ENCODE results near the gene RTKN2.

Gene RTKN2

DNA sequence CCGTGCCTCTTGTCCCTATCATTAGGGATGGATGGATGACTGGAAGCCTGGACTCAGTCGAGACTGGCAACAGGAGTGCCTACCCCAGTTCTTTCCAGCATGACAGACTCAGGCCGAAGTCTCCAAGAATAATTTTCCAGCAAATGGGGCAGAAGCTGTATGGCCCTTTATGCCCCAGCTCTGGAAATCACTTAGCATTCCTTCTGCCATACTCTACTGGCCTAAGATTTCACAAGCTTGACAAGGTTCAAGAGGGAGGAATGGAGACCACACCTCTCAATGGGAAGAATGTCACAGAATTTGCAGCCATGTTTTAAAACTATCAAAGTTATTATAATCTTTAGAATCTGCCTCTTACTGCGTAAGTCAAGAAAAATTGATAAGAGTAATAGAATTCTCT is 39.0 kb upstream of the RTKN2 start:
- no peak overlapping the region for H3K14ac ChIP-seq (ENCODE audit: low read length in 2 of 2)
- H3K9ac ChIP-seq (ENCODE audit: low read length), result no peak overlapping the region
- H4K8ac ChIP-seq (ENCODE audit: low read length), result no peak overlapping the region
- H3K27ac ChIP-seq (ENCODE audit: low read length, poor library complexity, severe bottlenecking), result no peak overlapping the region
- H2BK5ac ChIP-seq (ENCODE audit: low read depth, low read length, poor library complexity, severe bottlenecking), result no peak overlapping the region
- H3K23ac ChIP-seq (ENCODE audit: low read length in 2 of 2), result no peak overlapping the region
- H4K91ac ChIP-seq (ENCODE audit: low read length), result no peak overlapping the region
- no peak overlapping the region for H2BK120ac ChIP-seq (ENCODE audit: low read depth, low read length)
- H3K4me3 ChIP-seq (ENCODE audit: insufficient read depth in 1 of 2, low read depth in 1 of 2, low read length in 2 of 2), result no peak overlapping the region
- H3K18ac ChIP-seq (ENCODE audit: low read depth in 1 of 2, low read length in 2 of 2), result no peak overlapping the region
- 39% methylated on average over 2 of the region's 4 CpGs for WGBS
- H2BK15ac ChIP-seq (ENCODE audit: low read depth, poor library complexity, severe bottlenecking), result no peak overlapping the region
- H3K4me1 ChIP-seq (ENCODE audit: control insufficient read depth, insufficient read depth, low read depth, low read length), result no peaks in the 10 kb centered on the region
- no peak overlapping the region for H3K4me2 ChIP-seq (ENCODE audit: low read length, poor library complexity, severe bottlenecking)
- no peak overlapping the region for H2AFZ ChIP-seq (ENCODE audit: low read depth, low read length)
- no peak overlapping the region for H2AK5ac ChIP-seq (ENCODE audit: low read length, severe bottlenecking)
- no peaks in the 10 kb centered on the region for H3K79me1 ChIP-seq (replicated peaks; ENCODE audit: low read length, poor library complexity, severe bottlenecking)
- H3K36me3 ChIP-seq (ENCODE audit: control insufficient read depth in 1 of 2, insufficient read depth in 2 of 2, low read depth in 1 of 2, low read length in 2 of 2), result no peaks in the 10 kb centered on the region
- peaks cover 0 to 3% of the 10 kb centered on the region in 2 experiments for H3K27me3 ChIP-seq (ENCODE audit: control insufficient read depth in 1 of 2, insufficient read depth in 1 of 2, low read length in 2 of 2)
- H3K4ac ChIP-seq (ENCODE audit: low read depth in 1 of 2, low read length in 2 of 2), result no peak overlapping the region
- no peak for DNase-seq
- H3K9me3 ChIP-seq (ENCODE audit: control insufficient read depth, low read length), result no peaks in the 10 kb centered on the region
- H2BK12ac ChIP-seq (ENCODE audit: low read length in 2 of 2), result no peak overlapping the region

DNA sequence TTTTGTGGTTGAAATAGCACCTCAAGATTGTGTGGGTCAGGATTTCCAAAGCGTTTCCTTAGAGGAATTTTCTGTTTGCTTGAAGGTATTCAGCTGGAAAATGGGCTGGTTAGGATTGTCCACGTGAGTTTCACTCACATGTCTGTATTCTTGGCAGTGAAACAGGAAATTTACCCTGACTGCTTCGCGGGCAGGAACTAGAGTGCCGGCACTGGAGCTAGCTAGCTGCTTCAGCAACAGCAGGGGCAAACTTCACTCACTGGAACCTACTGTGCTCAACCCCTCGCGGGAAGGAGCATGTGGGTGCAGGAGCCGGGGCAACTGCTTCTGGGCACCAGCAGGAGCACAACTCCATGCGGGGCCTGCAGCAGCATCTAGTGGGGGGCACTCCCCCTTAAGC is 38.0 kb upstream of the RTKN2 start:
- Histone ChIP-seq H2AFZ (ENCODE audit: low read depth, low read length) (no peak overlapping the region), H4K91ac (ENCODE audit: low read length) (no peak overlapping the region), H3K23ac (ENCODE audit: low read length in 2 of 2) (peak overlapping the region in 1 of 2 experiments; percentile 59), H2BK15ac (ENCODE audit: low read depth, poor library complexity, severe bottlenecking) (no peak overlapping the region), H3K79me1 (replicated peaks; ENCODE audit: low read length, poor library complexity, severe bottlenecking) (no peaks in the 10 kb centered on the region), H2BK12ac (ENCODE audit: low read length in 2 of 2) (no peak overlapping the region), H3K4me1 (ENCODE audit: control insufficient read depth, insufficient read depth, low read depth, low read length) (no peaks in the 10 kb centered on the region), H2AK5ac (ENCODE audit: low read length, severe bottlenecking) (no peak overlapping the region), H2BK5ac (ENCODE audit: low read depth, low read length, poor library complexity, severe bottlenecking) (no peak overlapping the region), H3K4me2 (ENCODE audit: low read length, poor library complexity, severe bottlenecking) (no peak overlapping the region), H3K27ac (ENCODE audit: low read length, poor library complexity, severe bottlenecking) (no peak overlapping the region), H3K27me3 (ENCODE audit: control insufficient read depth in 1 of 2, insufficient read depth in 1 of 2, low read length in 2 of 2) (peaks cover 0 to 3% of the 10 kb centered on the region in 2 experiments), H3K4ac (ENCODE audit: low read depth in 1 of 2, low read length in 2 of 2) (no peak overlapping the region), H3K18ac (ENCODE audit: low read depth in 1 of 2, low read length in 2 of 2) (no peak overlapping the region), H3K9me3 (ENCODE audit: control insufficient read depth, low read length) (no peaks in the 10 kb centered on the region), H3K9ac (ENCODE audit: low read length) (no peak overlapping the region), H3K36me3 (ENCODE audit: control insufficient read depth in 1 of 2, insufficient read depth in 2 of 2, low read depth in 1 of 2, low read length in 2 of 2) (no peaks in the 10 kb centered on the region), H4K8ac (ENCODE audit: low read length) (no peak overlapping the region), H2BK120ac (ENCODE audit: low read depth, low read length) (no peak overlapping the region), H3K14ac (ENCODE audit: low read length in 2 of 2) (no peak overlapping the region), H3K4me3 (ENCODE audit: insufficient read depth in 1 of 2, low read depth in 1 of 2, low read length in 2 of 2) (no peak overlapping the region)
- DNase-seq, result no peak
- WGBS, result 81% methylated on average over 9 of the region's 9 CpGs

DNA sequence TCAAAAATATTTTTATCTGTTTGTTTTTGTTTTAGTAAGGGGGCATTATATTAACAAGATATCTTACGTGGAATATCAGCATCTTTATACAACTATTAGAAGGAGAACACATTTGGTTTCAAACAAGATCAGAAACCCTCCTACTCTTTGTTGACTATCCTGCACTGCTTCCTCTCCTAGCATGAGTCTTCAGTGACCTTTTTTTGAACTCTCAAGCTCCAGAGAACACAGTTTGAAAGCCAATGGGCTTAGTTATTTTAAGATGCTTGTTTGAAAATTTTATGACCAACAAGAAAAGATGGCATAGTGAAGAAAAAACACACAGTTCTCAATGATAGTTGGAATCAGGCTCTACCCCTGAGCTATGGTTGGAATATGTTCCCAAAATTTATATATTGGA is 37.2 kb upstream of the RTKN2 start:
- H3K23ac ChIP-seq (ENCODE audit: low read length in 2 of 2), result no peak overlapping the region
- WGBS, result 100% methylated on average over 1 of the region's 1 CpG

DNA sequence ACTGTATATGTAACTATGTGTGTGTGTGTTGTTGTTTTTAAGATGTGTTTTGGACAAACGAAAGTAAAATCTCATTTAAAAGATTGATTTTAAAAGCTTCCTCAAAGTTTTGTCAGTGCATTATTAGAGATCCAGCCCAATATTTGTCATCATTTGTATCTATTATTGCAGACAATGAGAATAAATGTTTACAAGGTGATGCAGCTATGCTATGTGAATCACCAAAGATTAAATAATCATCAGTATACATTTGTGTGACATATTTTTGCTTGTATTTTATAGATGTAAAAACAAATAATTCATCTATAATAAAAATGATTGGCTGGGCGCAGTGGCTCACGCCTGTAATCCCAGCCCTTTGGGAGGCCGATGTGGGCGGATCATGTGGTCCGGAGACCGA is 35.3 kb upstream of the RTKN2 start:
- Histone ChIP-seq H2BK120ac (ENCODE audit: low read depth, low read length) (no peak overlapping the region), H3K4ac (ENCODE audit: low read depth in 1 of 2, low read length in 2 of 2) (no peak overlapping the region), H2BK15ac (ENCODE audit: low read depth, poor library complexity, severe bottlenecking) (no peak overlapping the region), H3K79me1 (replicated peaks; ENCODE audit: low read length, poor library complexity, severe bottlenecking) (no peaks in the 10 kb centered on the region), H3K36me3 (ENCODE audit: control insufficient read depth in 1 of 2, insufficient read depth in 2 of 2, low read depth in 1 of 2, low read length in 2 of 2) (no peaks in the 10 kb centered on the region), H3K4me1 (ENCODE audit: control insufficient read depth, insufficient read depth, low read depth, low read length) (no peaks in the 10 kb centered on the region), H3K23ac (ENCODE audit: low read length in 2 of 2) (no peak overlapping the region), H3K14ac (ENCODE audit: low read length in 2 of 2) (no peak overlapping the region), H3K18ac (ENCODE audit: low read depth in 1 of 2, low read length in 2 of 2) (no peak overlapping the region), H3K4me3 (ENCODE audit: insufficient read depth in 1 of 2, low read depth in 1 of 2, low read length in 2 of 2) (no peak overlapping the region), H3K27ac (ENCODE audit: low read length, poor library complexity, severe bottlenecking) (no peak overlapping the region), H4K91ac (ENCODE audit: low read length) (no peak overlapping the region), H2AFZ (ENCODE audit: low read depth, low read length) (no peak overlapping the region), H3K27me3 (ENCODE audit: control insufficient read depth in 1 of 2, insufficient read depth in 1 of 2, low read length in 2 of 2) (no peaks in the 10 kb centered on the region), H2BK5ac (ENCODE audit: low read depth, low read length, poor library complexity, severe bottlenecking) (no peak overlapping the region), H4K8ac (ENCODE audit: low read length) (no peak overlapping the region), H3K9ac (ENCODE audit: low read length) (no peak overlapping the region), H3K4me2 (ENCODE audit: low read length, poor library complexity, severe bottlenecking) (no peak overlapping the region), H2AK5ac (ENCODE audit: low read length, severe bottlenecking) (no peak overlapping the region), H2BK12ac (ENCODE audit: low read length in 2 of 2) (no peak overlapping the region), H3K9me3 (ENCODE audit: control insufficient read depth, low read length) (no peaks in the 10 kb centered on the region)
- over 99% methylated on average over 7 of the region's 7 CpGs for WGBS
- no peak for DNase-seq

More for the DNA sequence above, 37.2 kb upstream of the RTKN2 start:
- no peaks in the 10 kb centered on the region for H3K4me1 ChIP-seq (ENCODE audit: control insufficient read depth, insufficient read depth, low read depth, low read length)
- H3K79me1 ChIP-seq (replicated peaks; ENCODE audit: low read length, poor library complexity, severe bottlenecking), result no peaks in the 10 kb centered on the region
- no peak overlapping the region for H3K4ac ChIP-seq (ENCODE audit: low read depth in 1 of 2, low read length in 2 of 2)
- H3K27ac ChIP-seq (ENCODE audit: low read length, poor library complexity, severe bottlenecking), result no peak overlapping the region
- no peak overlapping the region for H4K8ac ChIP-seq (ENCODE audit: low read length)
- H3K9ac ChIP-seq (ENCODE audit: low read length), result no peak overlapping the region
- no peaks in the 10 kb centered on the region for H3K36me3 ChIP-seq (ENCODE audit: control insufficient read depth in 1 of 2, insufficient read depth in 2 of 2, low read depth in 1 of 2, low read length in 2 of 2)
- H3K27me3 ChIP-seq (ENCODE audit: control insufficient read depth in 1 of 2, insufficient read depth in 1 of 2, low read length in 2 of 2), result peaks cover 0 to 3% of the 10 kb centered on the region in 2 experiments
- H3K4me3 ChIP-seq (ENCODE audit: insufficient read depth in 1 of 2, low read depth in 1 of 2, low read length in 2 of 2), result no peak overlapping the region
- no peak overlapping the region for H2BK15ac ChIP-seq (ENCODE audit: low read depth, poor library complexity, severe bottlenecking)
- H2BK120ac ChIP-seq (ENCODE audit: low read depth, low read length), result no peak overlapping the region
- H2AK5ac ChIP-seq (ENCODE audit: low read length, severe bottlenecking), result no peak overlapping the region
- no peak overlapping the region for H2BK12ac ChIP-seq (ENCODE audit: low read length in 2 of 2)
- H2BK5ac ChIP-seq (ENCODE audit: low read depth, low read length, poor library complexity, severe bottlenecking), result no peak overlapping the region
- H3K14ac ChIP-seq (ENCODE audit: low read length in 2 of 2), result no peak overlapping the region
- no peak overlapping the region for H3K18ac ChIP-seq (ENCODE audit: low read depth in 1 of 2, low read length in 2 of 2)
- no peak overlapping the region for H3K4me2 ChIP-seq (ENCODE audit: low read length, poor library complexity, severe bottlenecking)
- no peak overlapping the region for H2AFZ ChIP-seq (ENCODE audit: low read depth, low read length)
- no peak for DNase-seq
- H4K91ac ChIP-seq (ENCODE audit: low read length), result no peak overlapping the region
- H3K9me3 ChIP-seq (ENCODE audit: control insufficient read depth, low read length), result no peaks in the 10 kb centered on the region
